Activated CD8-positive, alpha-beta T cell treated with anti-CD3 and anti-CD28 coated beads for 36 hours (primary cell): Measurements from ENCODE around the gene FRMD7. TPM values are rescaled to one million over a fixed set of nuclear protein-coding genes. Genes with fewer than 3 reads are reported as not detected.

Experiments used
- ATAC-seq: fragments of 200-7000 bp; cut with Tn5 transposase; one replicate; pipeline ENCODE4 v1.10.0; 2021; ENCODE audit warnings: mild to moderate bottlenecking, moderate library complexity
- CTCF ChIA-PET: fragments of 350-600 bp; sonication (Branson Sonifier 250); formaldehyde crosslinking; loops from one replicate; lab custom pipeline; 2021; ENCODE audit warnings: antibody characterized with exemption; lab: Charles Lee
- POLR2A ChIA-PET: fragments of 350-600 bp; sonication (Branson Sonifier 250); formaldehyde crosslinking; loops from one replicate; lab custom pipeline; 2021; ENCODE audit warnings: antibody characterized with exemption; lab: Charles Lee
- DNase-seq: peaks from one replicate; pipeline ENCODE4 v3.0.0-alpha.2; 2020
- H3K27ac Mint-ChIP-seq: one replicate; pipeline ENCODE4 v1.8.0; 2021; ENCODE audit warnings: mild to moderate bottlenecking, mixed read lengths
- H3K27me3 Mint-ChIP-seq: one replicate; pipeline ENCODE4 v1.8.0; 2021; ENCODE audit warnings: mixed read lengths
- H3K36me3 Mint-ChIP-seq: one replicate; pipeline ENCODE4 v1.8.0; 2021; ENCODE audit warnings: low read depth, mixed read lengths
- H3K4me1 Mint-ChIP-seq: one replicate; pipeline ENCODE4 v1.8.0; 2021; ENCODE audit warnings: low read depth, mixed read lengths
- H3K4me3 Mint-ChIP-seq: one replicate; pipeline ENCODE4 v1.8.0; 2021; ENCODE audit warnings: mild to moderate bottlenecking, moderate library complexity, mixed read lengths
- H3K9me3 Mint-ChIP-seq: one replicate; pipeline ENCODE4 v1.8.0; 2021; ENCODE audit warnings: mixed read lengths
- intact Hi-C: fragments of 100-400 bp; cut with micrococcal nuclease; formaldehyde crosslinking; loops from one replicate; pipeline ENCODE4 v1.10.0; 2022
- total RNA-seq, 2 experiments: library from RNA; stranded (reverse); gene quantifications; one replicate each; pipeline ENCODE4 v1.2.3, GENCODE V29; 2021
- TF ChIP-seq, protein P1 (sequence below): fragments of 200-600 bp; IDR thresholded peaks from one replicate; pipeline ENCODE4 v1.8.0; 2022; ENCODE audit warnings: antibody characterized with exemption, mild to moderate bottlenecking

Gene FRMD7
- total RNA-seq, 2 experiments from 2014 or later, result not detected

DNA sequence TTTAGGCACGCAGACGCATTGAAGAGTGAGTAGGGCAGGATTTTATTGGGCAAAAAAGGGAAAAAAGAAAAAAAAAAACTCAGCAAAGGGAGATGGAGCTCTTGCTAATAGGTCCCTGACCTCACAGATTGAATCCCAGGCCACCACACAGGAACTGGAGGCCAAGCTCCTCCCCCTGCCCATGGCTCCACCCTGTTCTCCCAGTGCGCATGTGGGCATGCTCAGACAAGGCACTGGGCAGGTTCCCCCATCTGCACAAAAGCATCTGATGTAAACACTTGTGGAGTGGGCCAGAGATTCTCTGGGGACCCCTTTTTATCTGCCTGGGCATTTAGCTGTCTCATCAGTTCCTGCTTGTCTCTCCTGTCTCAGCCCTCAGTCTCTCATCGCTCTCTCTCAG is 9.5 kb downstream of the FRMD7 start:
- DNase-seq, result peak; percentile 2
- POLR2A ChIA-PET, result no interaction called here
- Mint-ChIP-seq H3K9me3 (no peaks in the 10 kb centered on the region), H3K4me1 (no peaks in the 10 kb centered on the region), H3K36me3 (no peaks in the 10 kb centered on the region), H3K4me3 (no peak overlapping the region), H3K27ac (no peak overlapping the region), H3K27me3 (no peaks in the 10 kb centered on the region)
- CTCF ChIA-PET, result no interaction called here
- no peak for ATAC-seq
- intact Hi-C loops, result no loop called here
- TF ChIP-seq, protein P1, sequence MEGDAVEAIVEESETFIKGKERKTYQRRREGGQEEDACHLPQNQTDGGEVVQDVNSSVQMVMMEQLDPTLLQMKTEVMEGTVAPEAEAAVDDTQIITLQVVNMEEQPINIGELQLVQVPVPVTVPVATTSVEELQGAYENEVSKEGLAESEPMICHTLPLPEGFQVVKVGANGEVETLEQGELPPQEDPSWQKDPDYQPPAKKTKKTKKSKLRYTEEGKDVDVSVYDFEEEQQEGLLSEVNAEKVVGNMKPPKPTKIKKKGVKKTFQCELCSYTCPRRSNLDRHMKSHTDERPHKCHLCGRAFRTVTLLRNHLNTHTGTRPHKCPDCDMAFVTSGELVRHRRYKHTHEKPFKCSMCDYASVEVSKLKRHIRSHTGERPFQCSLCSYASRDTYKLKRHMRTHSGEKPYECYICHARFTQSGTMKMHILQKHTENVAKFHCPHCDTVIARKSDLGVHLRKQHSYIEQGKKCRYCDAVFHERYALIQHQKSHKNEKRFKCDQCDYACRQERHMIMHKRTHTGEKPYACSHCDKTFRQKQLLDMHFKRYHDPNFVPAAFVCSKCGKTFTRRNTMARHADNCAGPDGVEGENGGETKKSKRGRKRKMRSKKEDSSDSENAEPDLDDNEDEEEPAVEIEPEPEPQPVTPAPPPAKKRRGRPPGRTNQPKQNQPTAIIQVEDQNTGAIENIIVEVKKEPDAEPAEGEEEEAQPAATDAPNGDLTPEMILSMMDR, result no peak

DNA sequence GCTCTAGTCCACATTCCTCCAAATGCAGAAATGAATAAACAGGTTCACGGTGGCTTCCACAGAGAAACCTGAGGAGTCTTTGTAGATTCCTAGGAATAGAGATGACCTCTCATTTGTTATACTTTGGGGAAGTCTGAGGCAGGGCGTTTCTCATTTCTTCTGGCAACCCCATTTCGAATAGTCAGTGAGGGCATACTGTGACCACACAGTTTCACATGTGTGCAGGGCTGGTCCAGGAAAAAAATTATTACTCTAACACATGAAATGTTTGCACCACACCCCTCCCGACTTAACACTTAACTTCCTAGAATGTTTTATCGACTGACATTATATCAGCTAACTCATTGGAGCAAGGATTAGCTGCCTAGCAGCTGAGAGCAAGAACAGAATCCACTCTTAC is 12.0 kb downstream of the FRMD7 start:
- CTCF ChIA-PET, result no interaction called here
- no peak for ATAC-seq
- Mint-ChIP-seq H3K4me1 (no peaks in the 10 kb centered on the region), H3K36me3 (no peaks in the 10 kb centered on the region), H3K4me3 (no peak overlapping the region), H3K9me3 (no peaks in the 10 kb centered on the region), H3K27me3 (no peaks in the 10 kb centered on the region), H3K27ac (no peak overlapping the region)
- no peak for DNase-seq
- POLR2A ChIA-PET, result no interaction called here
- intact Hi-C loops, result no loop called here
- TF ChIP-seq, protein P1, result no peak

DNA sequence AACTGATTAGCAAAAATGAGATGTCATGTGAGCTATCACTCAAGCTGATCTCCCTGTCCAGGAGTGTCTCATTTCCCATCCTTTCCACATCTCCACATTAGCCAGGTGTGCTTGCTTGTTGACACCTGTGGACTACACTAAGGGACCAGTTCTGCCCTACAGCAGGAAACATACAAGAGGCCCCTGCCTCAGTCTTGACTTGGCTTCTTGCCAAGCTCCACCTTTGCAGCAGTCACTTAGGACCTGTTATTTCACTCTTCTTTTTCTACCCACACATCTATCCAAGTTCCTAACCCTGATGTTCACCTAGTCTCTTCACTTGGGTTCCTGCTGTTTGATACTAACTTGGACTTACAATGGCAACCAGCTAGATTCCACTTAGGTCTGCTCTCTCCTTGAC is 13.2 kb downstream of the FRMD7 start:
- intact Hi-C loops, result no loop called here
- TF ChIP-seq, protein P1, result no peak
- ChIA-PET CTCF (interaction anchor here (1.0 kb wide), 1 partner anchor 22 kb away, joined by 3 read pairs; no protein-coding TSS in a partner anchor), POLR2A (no interaction called here)
- Mint-ChIP-seq H3K27me3 (no peaks in the 10 kb centered on the region), H3K9me3 (no peaks in the 10 kb centered on the region), H3K4me1 (no peaks in the 10 kb centered on the region), H3K4me3 (no peak overlapping the region), H3K27ac (no peak overlapping the region), H3K36me3 (no peaks in the 10 kb centered on the region)
- ATAC-seq (no peak), DNase-seq (no peak)

DNA sequence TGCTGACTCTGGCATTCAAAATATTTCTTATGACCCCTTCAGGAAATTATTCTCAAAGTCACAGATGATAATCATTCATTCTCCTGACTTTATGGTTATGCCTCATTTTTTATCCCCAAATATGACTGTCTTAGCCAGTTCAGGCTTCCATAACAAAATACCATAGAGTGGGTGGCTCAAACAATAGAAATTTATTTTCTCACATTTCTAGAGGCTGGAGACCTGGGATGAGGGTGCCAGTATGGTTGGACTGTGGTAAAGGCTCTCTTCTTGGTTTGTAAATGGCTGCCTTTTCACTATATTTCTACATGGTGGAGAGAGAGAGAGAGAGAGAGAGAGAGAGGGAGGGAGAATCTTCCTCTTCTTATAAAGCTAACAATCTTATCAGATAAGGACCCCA is 20.5 kb downstream of the FRMD7 start:
- Mint-ChIP-seq H3K36me3 (no peaks in the 10 kb centered on the region), H3K27ac (no peak overlapping the region), H3K9me3 (no peaks in the 10 kb centered on the region), H3K4me3 (no peak overlapping the region), H3K27me3 (no peaks in the 10 kb centered on the region), H3K4me1 (no peaks in the 10 kb centered on the region)
- ATAC-seq, result no peak
- TF ChIP-seq, protein P1, result no peak
- ChIA-PET CTCF (no interaction called here), POLR2A (no interaction called here)
- intact Hi-C loops, result no loop called here
- no peak for DNase-seq

DNA sequence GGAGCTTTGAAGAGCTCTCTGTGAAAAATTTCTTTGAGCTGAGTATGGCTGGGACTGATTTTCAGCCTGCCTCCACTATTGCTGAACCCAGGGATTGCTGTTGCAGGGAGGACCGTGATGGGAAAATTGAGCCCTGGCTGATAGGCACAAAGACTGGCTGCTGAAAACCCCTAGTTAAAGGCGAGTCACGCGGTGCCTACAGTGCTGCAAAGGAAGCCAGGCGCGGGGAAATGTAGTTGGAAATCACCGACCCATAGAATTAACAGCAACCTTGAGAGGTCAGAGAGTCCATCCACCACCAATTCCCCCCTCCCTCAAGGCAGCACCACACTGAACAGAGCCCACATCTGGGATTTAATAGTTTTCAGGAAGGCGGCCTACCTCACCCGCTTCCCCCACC is 26.0 kb downstream of the FRMD7 start:
- ATAC-seq (no peak), DNase-seq (no peak)
- Mint-ChIP-seq H3K9me3 (no peaks in the 10 kb centered on the region), H3K27me3 (no peaks in the 10 kb centered on the region), H3K27ac (no peak overlapping the region), H3K4me1 (no peaks in the 10 kb centered on the region), H3K4me3 (no peak overlapping the region), H3K36me3 (no peaks in the 10 kb centered on the region)
- intact Hi-C loops, result no loop called here
- ChIA-PET CTCF (interaction anchor here (2.9 kb wide), 1 partner anchor 9 kb away, joined by 13 read pairs; no protein-coding TSS in a partner anchor), POLR2A (no interaction called here)
- TF ChIP-seq, protein P1, result no peak
